Smooth muscle cell of the brain vasculature (primary cell): ENCODE data around the gene RPL22L1.
"Not testable (repeated sequence)": the region's sequence is repeated elsewhere in the genome, so short reads cannot be mapped to it uniquely, and the experiment has no call there.

Source experiments
- DNase-seq: peaks from one replicate; pipeline ENCODE4 v3.0.0-alpha.2; 2012; ENCODE audit warnings: low read depth, low spot score

The RPL22L1 gene

GRCh38 chr3:170878688-170879087 is 8.7 kb upstream of the RPL22L1 start:
- not testable (repeated sequence) for DNase-seq

- not testable (repeated sequence) for DNase-seq
Measured at GRCh38 chr3:170877311-170877710, 7.3 kb upstream of the RPL22L1 start.

- no peak for DNase-seq
Measured at GRCh38 chr3:170876537-170876936, 6.5 kb upstream of the RPL22L1 start.

GRCh38 chr3:170869239-170869590 is 780 bp downstream of the RPL22L1 start:
- no peak for DNase-seq

GRCh38 chr3:170868577-170869238 is 1.3 kb downstream of the RPL22L1 start:
- no peak for DNase-seq

GRCh38 chr3:170867143-170867937 is 2.7 kb downstream of the RPL22L1 start:
- DNase-seq: no peak

GRCh38 chr3:170866499-170866898 is 3.5 kb downstream of the RPL22L1 start:
- no peak for DNase-seq

GRCh38 chr3:170865209-170866094 is 4.5 kb downstream of the RPL22L1 start:
- DNase-seq: no peak

- DNase-seq: no peak
Measured at GRCh38 chr3:170864525-170865208, 5.3 kb downstream of the RPL22L1 start.

GRCh38 chr3:170863816-170864215 is 6.2 kb downstream of the RPL22L1 start:
- DNase-seq: no peak

- no peak for DNase-seq
Measured at GRCh38 chr3:170862618-170863374, 7.2 kb downstream of the RPL22L1 start.

- DNase-seq: no peak
Measured at GRCh38 chr3:170858599-170858998, 11.4 kb downstream of the RPL22L1 start.

- DNase-seq: no peak
Measured at GRCh38 chr3:170852324-170852723, 17.7 kb downstream of the RPL22L1 start.

- no peak for DNase-seq
Measured at GRCh38 chr3:170848292-170848917, 21.6 kb downstream of the RPL22L1 start.

GRCh38 chr3:170844377-170844776 is 25.6 kb downstream of the RPL22L1 start:
- DNase-seq: no peak

- DNase-seq: peak; percentile 77
Measured at GRCh38 chr3:170840291-170840859, 29.6 kb downstream of the RPL22L1 start.

- no peak for DNase-seq
Measured at GRCh38 chr3:170839518-170840100, 30.4 kb downstream of the RPL22L1 start.

- DNase-seq: no peak
Measured at GRCh38 chr3:170836491-170836890, 33.5 kb downstream of the RPL22L1 start.

GRCh38 chr3:170835336-170835735 is 34.7 kb downstream of the RPL22L1 start:
- peak; percentile 81 for DNase-seq

- no peak for DNase-seq
Measured at GRCh38 chr3:170830580-170830979, 39.4 kb downstream of the RPL22L1 start.
